ENCODE measurements around the gene EIF5A. TPM values are rescaled to one million over a fixed set of nuclear protein-coding genes. Genes with fewer than 3 reads are reported as not detected.
A peak's percentile ranks its signal among the peaks of the same experiment; 100 is the strongest.

EIF5A gene
- total RNA-seq = 100 to 1,000 TPM; 151 to 172 (median 163) TPM

DNA sequence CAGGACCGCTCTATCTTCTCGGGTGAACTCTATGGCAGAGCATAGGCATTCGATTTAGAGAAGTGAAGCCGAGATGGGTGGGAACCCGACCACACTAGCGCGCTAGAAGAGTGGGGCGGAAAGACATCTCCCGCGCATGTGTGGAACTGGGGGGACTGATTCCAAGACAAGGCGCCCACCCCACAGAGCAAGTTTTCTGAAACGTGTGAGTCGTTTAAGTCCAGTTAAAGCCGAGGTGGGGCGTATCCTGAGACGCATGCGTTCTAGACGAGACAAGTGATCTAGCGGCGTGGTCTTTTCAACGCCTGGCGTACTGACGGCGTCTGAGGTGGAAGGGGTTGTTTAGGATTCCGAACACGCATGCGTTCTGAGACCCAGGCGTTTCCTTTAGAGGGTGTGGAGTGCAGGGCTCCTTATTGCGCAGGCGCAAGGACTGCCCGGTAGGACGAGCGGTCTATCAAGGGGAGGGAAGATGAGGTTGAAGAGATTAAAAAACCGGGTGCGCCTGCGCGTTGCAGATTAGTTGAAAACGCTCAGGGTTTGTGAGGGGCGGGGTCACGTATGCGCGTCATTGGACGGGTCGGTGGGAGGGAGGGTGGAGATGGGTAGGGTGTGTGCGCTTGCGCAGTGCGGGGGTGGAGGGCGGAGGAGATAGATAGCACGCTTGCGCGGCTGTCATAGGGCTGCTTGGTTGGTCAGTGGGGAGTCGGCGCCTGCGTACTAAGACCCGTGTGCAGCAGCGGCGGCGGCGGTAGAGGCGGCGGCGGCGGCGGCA is at the start of gene EIF5A:
Gene EIF5A (plus strand): TSS at position 718 of the 775 bp plus-strand sequence. CDS start 2,008 bp downstream, outside the sequence.
- no peaks in the 10 kb centered on the region for H3K9me3 ChIP-seq
- H3K4me3 ChIP-seq = peak within 1 kb of the TSS; percentile 81 to 98 (median 98)
- no peaks in the 10 kb centered on the region for H3K27me3 ChIP-seq
- DNase-seq (ENCODE audit: low spot score in 2 of 2) = peak; percentile 99 to 100
- peaks cover 5 to 19% of the 10 kb centered on the region in 2 donors for H3K4me1 ChIP-seq
- H3K27ac ChIP-seq = peak within 1 kb of the TSS; percentile 98 to 99
- H3K36me3 ChIP-seq = no peaks in the 10 kb centered on the region
- intact Hi-C loops (cut with DNase I; ENCODE audit: low total_unique reads) = loop anchor here (2.0 to 5.0 kb wide), 2 partner anchors 44 to 250 kb away; partner anchors contain the start of genes CLDN7 and TNFSF13
- TF ChIP-seq POLR2A (IDR thresholded peaks at IDR 0.05) (peak; percentile 64), POLR2AphosphoS5 (IDR thresholded peaks at IDR 0.05) (peak; percentile 72 to 87 (median 78))
- TF ChIP-seq, protein P1, sequence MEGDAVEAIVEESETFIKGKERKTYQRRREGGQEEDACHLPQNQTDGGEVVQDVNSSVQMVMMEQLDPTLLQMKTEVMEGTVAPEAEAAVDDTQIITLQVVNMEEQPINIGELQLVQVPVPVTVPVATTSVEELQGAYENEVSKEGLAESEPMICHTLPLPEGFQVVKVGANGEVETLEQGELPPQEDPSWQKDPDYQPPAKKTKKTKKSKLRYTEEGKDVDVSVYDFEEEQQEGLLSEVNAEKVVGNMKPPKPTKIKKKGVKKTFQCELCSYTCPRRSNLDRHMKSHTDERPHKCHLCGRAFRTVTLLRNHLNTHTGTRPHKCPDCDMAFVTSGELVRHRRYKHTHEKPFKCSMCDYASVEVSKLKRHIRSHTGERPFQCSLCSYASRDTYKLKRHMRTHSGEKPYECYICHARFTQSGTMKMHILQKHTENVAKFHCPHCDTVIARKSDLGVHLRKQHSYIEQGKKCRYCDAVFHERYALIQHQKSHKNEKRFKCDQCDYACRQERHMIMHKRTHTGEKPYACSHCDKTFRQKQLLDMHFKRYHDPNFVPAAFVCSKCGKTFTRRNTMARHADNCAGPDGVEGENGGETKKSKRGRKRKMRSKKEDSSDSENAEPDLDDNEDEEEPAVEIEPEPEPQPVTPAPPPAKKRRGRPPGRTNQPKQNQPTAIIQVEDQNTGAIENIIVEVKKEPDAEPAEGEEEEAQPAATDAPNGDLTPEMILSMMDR (IDR thresholded peaks at IDR 0.05) = no peak

DNA sequence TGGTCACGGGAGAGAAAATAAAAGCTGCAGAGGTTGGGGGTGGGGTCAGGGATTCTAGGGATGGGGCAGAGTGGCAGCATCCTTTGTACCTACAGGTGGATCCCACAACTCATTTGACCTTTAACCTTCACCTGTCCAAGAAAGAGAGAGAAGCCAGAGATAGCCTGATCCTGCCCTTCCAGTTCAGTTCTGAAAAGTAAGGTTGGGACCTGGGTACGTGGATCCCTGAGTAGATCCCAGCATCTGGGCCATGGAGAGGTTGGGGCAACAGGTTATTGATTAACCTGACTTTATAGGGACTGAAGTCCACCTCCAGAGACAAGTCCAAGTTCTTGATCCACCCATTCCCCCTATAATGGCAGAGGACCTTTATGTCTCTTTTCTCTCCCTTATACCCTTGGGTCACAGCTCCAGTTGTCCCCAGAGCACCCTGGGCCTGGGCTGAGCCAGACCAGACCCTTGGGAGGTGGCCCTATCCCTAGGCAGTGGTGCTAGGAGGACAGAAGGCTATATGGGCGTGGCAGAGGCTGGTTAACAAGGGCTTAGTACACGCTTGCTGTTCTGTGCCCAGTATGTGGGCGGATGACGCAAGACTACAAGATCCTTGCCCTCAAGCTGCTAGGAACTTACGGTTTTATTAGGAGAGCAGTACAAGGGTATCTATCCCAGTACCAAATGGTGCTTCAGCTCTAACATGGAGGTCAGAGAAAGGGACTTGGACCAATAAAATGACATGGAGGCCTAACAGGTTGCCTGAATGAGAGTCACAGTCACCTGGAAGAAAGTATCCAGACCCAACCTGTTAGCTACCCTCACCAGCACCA is 48.5 kb upstream of the EIF5A start:
- Histone ChIP-seq H3K36me3 (no peaks in the 10 kb centered on the region), H3K9me3 (no peaks in the 10 kb centered on the region), H3K27ac (peak overlapping the region; percentile 75 to 96), H3K4me1 (peaks cover 0 to 6% of the 10 kb centered on the region in 2 donors), H3K27me3 (peaks cover 5 to 12% of the 10 kb centered on the region in 2 donors), H3K4me3 (no peak overlapping the region)
- peak in 1 of 2 donors; percentile 78 for DNase-seq (ENCODE audit: low spot score in 2 of 2)
- TF ChIP-seq, protein P1 (IDR thresholded peaks at IDR 0.05) = no peak
- TF ChIP-seq POLR2AphosphoS5 (IDR thresholded peaks at IDR 0.05) = peak in 1 of 3 donors; percentile 8
- intact Hi-C loops (cut with DNase I; ENCODE audit: low total_unique reads) = no loop called here

DNA sequence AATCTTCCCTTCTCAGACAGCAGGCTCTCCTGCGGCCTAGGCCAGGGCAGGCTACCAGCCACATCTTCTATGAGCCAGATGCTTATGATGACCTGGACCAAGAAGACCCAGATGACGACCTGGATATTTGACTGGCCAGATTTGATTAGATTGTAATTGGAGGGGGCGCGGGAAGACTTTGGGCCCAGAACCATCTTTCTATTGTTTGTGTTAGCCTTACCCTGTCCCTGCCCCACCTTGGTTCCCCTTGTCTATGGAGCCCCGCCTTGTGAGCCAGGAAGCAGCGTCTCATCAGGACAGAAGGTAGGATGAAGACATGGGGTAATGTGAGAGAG is 47.9 kb upstream of the EIF5A start:
- no peak for DNase-seq (ENCODE audit: low spot score in 2 of 2)
- H3K36me3 ChIP-seq = no peaks in the 10 kb centered on the region
- intact Hi-C loops (cut with DNase I; ENCODE audit: low total_unique reads) = no loop called here
- TF ChIP-seq POLR2A (IDR thresholded peaks at IDR 0.05) = no peak
- TF ChIP-seq, protein P1 (IDR thresholded peaks at IDR 0.05) = no peak
- peaks cover 0 to 6% of the 10 kb centered on the region in 2 donors for H3K4me1 ChIP-seq
- H3K27ac ChIP-seq = peak overlapping the region; percentile 75 to 96
- peaks cover 5 to 12% of the 10 kb centered on the region in 2 donors for H3K27me3 ChIP-seq
- no peaks in the 10 kb centered on the region for H3K9me3 ChIP-seq
- no peak overlapping the region for H3K4me3 ChIP-seq

DNA sequence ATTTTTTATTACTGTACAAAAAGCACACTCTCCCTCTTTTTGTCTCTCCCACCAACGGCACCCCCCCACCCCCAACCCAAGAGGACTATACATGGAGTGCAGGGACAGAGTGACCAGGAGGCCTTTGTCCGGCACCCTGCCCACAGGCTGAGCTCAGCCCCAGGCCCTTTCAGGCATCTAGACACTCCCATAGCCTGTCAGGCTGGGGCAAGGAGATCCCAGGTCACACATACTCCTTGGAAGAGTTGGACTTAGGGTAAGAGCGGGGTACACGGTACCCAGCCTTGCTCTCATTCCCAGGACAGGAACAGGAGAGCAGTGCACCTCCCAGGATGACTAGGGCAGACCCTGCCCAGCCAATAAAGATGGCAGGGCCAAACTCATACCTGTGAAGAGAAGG is 47.3 kb upstream of the EIF5A start:
- no peaks in the 10 kb centered on the region for H3K36me3 ChIP-seq
- H3K4me1 ChIP-seq = peaks cover 0 to 6% of the 10 kb centered on the region in 2 donors
- peak overlapping the region; percentile 93 to 96 for H3K27ac ChIP-seq
- H3K4me3 ChIP-seq = peak overlapping the region in 2 of 3 donors; percentile 69 to 80
- H3K27me3 ChIP-seq = peaks cover 5 to 12% of the 10 kb centered on the region in 2 donors
- TF ChIP-seq POLR2A (IDR thresholded peaks at IDR 0.05) (no peak), POLR2AphosphoS5 (IDR thresholded peaks at IDR 0.05) (no peak)
- TF ChIP-seq, protein P1 (IDR thresholded peaks at IDR 0.05) = no peak
- DNase-seq (ENCODE audit: low spot score in 2 of 2) = no peak
- H3K9me3 ChIP-seq = no peaks in the 10 kb centered on the region
- intact Hi-C loops (cut with DNase I; ENCODE audit: low total_unique reads) = no loop called here

Data from breast epithelium (tissue), 4 donors.